DMS79 treated with DMSO at 0.1 percent for 48 hours (cell line): ENCODE data around the gene WDR59.
"Not testable (repeated sequence)": the region's sequence is repeated elsewhere in the genome, so short reads cannot be mapped to it uniquely, and the experiment has no call there.

Experiments used
- DNase-seq: peaks from one replicate; lab custom pipeline; 2025; lab: John Stamatoyannopoulos, UW

WDR59 gene, protein sequence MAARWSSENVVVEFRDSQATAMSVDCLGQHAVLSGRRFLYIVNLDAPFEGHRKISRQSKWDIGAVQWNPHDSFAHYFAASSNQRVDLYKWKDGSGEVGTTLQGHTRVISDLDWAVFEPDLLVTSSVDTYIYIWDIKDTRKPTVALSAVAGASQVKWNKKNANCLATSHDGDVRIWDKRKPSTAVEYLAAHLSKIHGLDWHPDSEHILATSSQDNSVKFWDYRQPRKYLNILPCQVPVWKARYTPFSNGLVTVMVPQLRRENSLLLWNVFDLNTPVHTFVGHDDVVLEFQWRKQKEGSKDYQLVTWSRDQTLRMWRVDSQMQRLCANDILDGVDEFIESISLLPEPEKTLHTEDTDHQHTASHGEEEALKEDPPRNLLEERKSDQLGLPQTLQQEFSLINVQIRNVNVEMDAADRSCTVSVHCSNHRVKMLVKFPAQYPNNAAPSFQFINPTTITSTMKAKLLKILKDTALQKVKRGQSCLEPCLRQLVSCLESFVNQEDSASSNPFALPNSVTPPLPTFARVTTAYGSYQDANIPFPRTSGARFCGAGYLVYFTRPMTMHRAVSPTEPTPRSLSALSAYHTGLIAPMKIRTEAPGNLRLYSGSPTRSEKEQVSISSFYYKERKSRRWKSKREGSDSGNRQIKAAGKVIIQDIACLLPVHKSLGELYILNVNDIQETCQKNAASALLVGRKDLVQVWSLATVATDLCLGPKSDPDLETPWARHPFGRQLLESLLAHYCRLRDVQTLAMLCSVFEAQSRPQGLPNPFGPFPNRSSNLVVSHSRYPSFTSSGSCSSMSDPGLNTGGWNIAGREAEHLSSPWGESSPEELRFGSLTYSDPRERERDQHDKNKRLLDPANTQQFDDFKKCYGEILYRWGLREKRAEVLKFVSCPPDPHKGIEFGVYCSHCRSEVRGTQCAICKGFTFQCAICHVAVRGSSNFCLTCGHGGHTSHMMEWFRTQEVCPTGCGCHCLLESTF

GRCh38 chr16:74984529-74985296, at the start of gene WDR59:
WDR59 (minus strand) TSS chr16:74985123; CDS start chr16:74985017, 106 bp downstream.
- peak; percentile 84 for DNase-seq

DNA sequence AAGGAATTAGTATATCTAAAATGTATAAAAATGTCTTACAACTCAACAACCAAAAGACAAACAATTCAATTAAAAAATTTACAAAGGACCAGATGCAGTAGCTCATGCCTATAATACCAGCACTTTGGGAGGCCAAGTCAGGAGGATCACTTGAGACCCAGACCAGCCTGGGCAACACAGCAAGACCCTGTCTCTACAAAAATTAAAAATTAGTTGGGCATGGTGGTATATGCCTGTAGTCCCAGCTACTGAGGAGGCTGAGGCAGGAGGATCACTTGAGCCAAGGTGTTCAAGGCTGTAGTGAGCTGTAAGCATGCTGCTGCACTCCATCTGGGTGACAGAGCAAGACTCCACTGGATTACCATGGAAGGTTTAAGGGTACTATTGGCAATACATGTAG, 47.7 kb upstream of the WDR59 start:
- no peak for DNase-seq

- DNase-seq: no peak
Measured at GRCh38 chr16:75029854-75030253, 44.9 kb upstream of the WDR59 start.

- no peak for DNase-seq
Measured at GRCh38 chr16:75028544-75029135, 43.7 kb upstream of the WDR59 start.

DNA sequence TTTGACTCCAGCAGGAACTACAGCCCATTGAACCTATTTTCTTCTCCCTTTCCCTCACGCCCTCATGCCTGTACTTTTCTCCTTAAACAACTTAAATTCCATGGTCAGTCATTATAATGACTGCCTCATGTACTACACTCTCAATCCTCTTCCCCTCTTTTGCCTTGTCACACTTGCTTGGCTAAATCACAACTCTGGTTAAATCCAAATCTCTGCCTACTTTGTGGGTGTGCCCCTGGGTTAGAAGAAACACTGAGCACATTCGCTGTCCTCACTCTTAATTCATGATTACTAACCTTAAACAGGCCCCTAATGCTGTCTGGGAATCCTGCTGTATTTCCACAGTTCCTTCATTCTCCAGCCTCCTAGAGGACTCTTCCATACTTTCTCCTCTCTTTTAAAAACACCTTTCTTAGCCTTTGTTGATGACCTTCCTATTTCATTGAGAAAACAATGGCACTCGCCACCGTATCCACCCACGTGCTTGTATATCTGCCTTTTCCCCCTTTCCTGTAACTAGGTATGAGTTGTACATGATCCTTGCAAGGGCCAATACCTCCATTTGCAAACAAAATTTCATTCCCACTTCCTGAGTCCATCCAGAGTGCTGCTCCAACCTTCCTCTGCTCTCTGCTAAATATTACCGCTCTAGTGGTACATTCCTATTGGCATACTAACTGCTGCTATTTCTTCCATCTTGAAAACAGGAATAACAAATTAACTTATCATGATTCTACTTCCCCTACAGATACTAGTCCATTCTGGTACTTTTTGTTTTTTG, 42.8 kb upstream of the WDR59 start:
- DNase-seq: no peak

GRCh38 chr16:75026892-75027391, 42.0 kb upstream of the WDR59 start:
- DNase-seq: no peak

DNA sequence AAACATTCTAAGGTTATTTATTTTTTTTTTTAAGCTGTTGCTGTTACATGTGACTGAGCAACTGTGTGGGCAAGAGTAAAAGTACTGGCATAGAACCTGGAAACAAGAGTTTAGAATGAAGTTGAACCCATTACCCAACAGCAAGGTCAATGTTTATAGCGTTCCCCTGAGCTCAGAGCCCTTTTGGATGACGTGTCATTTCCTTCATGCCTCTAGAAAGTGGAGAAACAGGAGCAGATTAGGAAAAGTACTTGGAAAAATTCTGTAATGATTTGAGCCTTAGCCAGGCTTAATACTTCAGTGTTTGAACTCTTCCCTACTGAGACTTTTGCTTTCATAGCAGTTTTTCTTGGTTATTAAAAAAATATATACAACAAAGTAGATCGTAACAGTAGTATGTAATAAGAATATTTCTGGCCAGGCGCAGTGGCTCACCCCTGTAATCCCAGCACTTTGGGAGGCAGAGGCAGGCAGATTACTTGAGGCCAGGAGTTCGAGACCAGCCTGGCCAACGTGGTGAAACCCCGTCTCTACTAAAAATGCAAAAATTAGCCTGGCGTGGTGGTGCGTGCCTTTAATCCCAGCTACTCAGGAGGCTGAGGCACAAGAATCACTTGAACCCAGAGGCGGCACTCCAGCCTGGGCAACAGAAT, 41.4 kb upstream of the WDR59 start:
- DNase-seq: not testable (repeated sequence)

DNA sequence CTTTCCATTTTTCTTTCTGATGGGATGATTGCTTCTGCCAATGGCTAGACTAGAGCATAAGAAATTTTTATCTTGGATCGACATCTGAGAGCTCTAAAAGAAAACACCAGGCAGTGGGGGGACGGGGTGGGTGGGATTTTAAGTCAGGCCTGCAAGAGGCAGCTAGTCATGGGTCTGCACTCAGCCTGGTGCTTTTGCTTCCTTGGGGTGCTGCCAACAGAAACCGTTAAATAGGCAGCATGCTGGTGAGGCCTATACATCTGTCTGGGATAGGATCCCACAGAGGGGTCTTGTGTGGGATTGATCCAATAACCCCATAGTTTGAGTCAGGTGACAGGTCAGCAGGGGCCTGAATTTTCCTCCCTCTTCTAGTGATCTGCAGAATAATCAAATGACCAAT, 40.8 kb upstream of the WDR59 start:
- DNase-seq: no peak

DNA sequence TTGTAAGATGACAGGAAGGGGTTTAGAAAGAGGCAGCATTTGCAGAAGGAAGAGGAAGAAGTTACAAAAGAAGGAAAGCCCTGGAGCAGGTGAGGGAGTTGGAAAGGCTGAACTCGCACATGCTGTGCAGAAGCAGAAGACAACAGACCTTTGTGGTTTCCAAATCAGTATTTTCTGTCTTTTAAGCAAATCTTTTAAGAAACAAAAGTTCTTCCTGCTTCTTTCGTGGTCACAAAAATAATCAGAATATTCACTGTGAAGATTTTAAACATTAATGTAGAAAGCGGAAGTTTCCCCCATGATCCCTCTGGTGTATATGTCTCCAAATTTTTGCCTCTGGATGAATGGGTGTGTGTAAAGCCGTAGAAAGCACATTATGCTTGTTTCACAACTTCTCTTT, 39.7 kb upstream of the WDR59 start:
- no peak for DNase-seq

- DNase-seq: no peak
Measured at GRCh38 chr16:75024182-75024581, 39.3 kb upstream of the WDR59 start.

DNA sequence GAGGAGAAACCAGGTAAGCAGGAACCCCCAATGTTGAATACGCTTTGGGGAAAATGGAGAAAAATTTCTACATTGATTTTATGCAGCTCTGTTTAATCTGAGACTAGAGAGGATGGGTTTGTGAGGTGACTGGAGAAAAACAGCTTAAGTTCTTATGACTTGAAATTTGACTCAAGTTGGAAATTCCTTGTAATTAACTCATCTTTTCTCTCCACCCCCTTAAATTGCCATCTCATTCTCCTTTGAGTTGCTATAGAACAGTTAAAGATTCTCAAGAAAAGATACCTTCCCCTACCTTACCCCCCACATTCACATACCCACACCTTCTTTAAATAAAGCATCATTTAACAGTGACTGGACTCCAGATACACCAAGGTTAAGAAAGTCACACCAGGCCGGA, 38.1 kb upstream of the WDR59 start:
- DNase-seq: no peak

DNA sequence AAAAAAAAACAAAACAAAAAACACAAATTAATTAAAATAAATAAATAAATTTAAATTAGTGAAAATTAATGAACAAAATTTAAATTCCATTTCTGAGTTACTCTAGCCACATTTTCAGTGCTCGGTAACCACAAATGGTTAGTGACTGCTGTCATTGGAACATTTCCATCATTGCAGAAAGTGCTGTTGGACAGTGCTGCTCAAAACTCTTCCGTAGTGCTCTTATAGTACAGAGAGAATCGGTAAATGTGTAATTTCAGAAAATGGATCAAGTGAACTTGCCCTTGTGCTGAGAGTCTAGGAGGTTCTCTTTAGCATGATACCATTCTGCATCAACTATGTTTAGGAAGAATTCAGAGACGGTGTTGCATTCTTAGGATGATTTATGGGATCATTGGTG, 37.6 kb upstream of the WDR59 start:
- DNase-seq: no peak

GRCh38 chr16:75021410-75021809, 36.5 kb upstream of the WDR59 start:
- DNase-seq: no peak

DNA sequence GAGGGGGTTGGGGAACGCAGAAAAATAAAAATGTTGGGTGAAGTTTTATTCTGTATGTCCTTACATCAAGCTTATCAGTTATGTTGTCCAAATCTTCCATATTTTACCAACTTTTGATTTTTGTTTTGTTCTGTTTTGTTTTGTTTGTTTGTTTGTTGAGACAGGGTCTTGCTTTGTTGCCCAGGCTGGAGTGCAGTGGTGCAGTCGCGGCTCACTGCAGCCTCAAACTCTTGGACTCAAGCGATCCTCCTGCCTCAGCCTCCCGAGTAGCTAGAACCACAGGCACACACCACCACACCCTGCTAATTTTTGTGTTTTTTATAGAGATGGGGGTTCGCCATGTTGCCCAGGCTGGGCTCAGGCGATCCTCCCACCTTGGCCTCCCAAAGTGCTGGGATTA, 34.7 kb upstream of the WDR59 start:
- DNase-seq: no peak

DNA sequence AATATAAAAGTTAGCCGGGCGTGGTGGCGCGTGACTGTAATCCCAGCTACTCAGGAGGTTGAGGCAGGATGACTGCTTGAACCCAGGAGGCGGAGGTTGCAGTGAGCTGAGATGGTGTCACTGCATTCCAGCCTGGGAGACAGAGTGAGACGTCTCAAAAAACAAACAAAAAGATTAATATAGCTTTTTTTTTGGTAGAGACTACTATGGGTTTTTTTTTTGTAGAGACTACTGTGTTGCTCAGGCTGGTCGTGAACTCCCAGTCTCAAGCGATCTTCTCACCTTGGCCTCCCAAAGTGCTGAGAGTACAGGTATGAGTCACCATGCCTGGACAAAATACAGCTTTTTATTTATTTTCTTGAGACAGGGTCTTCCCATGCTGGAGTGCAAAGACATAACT, 34.1 kb upstream of the WDR59 start:
- no peak for DNase-seq

DNA sequence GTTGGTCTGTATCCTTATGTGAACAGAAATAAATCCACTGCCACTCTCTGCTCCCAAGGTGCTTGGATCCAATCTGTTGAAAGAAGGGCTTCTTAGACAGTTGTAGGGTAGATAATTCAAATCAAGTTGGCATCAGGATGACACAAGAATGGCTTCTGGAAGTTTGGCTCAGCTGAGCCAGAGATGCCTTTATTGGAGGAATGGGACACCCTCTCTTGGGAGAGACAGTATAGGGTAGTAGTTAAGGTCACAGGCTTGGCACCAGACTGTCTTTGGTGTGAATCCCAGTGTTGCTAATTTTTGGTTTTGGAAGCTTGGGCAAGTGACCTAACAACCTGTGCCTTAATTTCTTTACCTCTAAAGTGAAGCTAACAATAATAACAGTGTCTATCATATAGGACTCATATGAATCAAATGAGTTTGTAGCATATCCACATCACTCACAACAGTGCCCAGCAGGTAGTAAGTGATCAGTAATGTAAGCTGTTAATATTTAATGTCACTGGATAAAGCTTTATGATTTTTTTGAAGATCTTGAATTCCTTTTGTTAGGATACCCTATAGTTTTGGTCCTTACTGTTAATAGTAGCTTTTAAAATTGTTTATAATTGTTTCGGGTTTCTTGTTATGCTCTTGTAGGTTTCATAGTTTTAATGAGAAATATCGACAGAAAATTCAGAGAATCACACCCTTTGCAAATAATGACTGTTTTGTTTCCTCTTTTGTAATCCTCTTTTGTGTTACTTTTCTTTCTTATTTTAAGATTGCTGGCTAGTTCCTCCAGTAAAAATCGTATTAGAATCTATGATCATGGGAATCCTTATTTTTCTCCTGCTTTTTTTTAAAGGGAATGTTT, 33.0 kb upstream of the WDR59 start:
- no peak for DNase-seq

- DNase-seq: not testable (repeated sequence)
Measured at GRCh38 chr16:75016451-75017081, 31.6 kb upstream of the WDR59 start.

GRCh38 chr16:75014318-75014717, 29.4 kb upstream of the WDR59 start:
- no peak for DNase-seq

- DNase-seq: not testable (repeated sequence)
Measured at GRCh38 chr16:75013123-75013522, 28.2 kb upstream of the WDR59 start.
